Gastrocnemius medialis (tissue), 4 donors: Measurements from ENCODE around the gene SUPT4H1. TPM values are rescaled to one million over a fixed set of nuclear protein-coding genes. Genes with fewer than 3 reads are reported as not detected.

ENCODE experiments used
- ATAC-seq, 2 donors: fragments of 150-250 bp; one replicate each; pipeline ENCODE4 v1.9.1; 2016
- DNase-seq, 2 donors: peaks; one replicate each; pipeline ENCODE4 v3.0.0-alpha.2; 2019
- H3K27ac ChIP-seq, 4 donors: fragments of 200-600 bp; sonication (generic); 1 replicate in 1 of 4; 2 replicates in 3 of 4; pipeline ENCODE4 v1.5.1; 2016 to 2018; ENCODE audit warnings: mild to moderate bottlenecking in 2 of 4, moderate library complexity in 1 of 4
- H3K27me3 ChIP-seq, 3 donors: fragments of 200-600 bp; sonication (generic) in 2 of 3; 1 replicate in 1 of 3; 2 replicates in 2 of 3; pipeline versions ENCODE4 v1.5.1 to v1.6.0; 2016 to 2019; ENCODE audit warnings: mild to moderate bottlenecking in 1 of 3, moderate library complexity in 1 of 3
- H3K36me3 ChIP-seq, 2 donors: fragments of 200-600 bp; sonication (generic) in 1 of 2; one replicate each; pipeline ENCODE4 v1.5.1; 2017 to 2018
- H3K4me1 ChIP-seq, 2 donors: fragments of 200-600 bp; sonication (generic) in 1 of 2; one replicate each; pipeline ENCODE4 v1.5.1; 2016 to 2017; ENCODE audit warnings: mild to moderate bottlenecking in 2 of 2
- H3K4me3 ChIP-seq, 4 donors: fragments of 200-600 bp; sonication (generic) in 3 of 4; 1 replicate in 1 of 4; 2 replicates in 3 of 4; pipeline ENCODE4 v1.5.1; 2016 to 2019; ENCODE audit warnings: mild to moderate bottlenecking in 2 of 4
- H3K9me3 ChIP-seq, 3 donors: fragments of 200-600 bp; sonication (generic) in 2 of 3; 1 replicate in 1 of 3; 2 replicates in 2 of 3; pipeline ENCODE4 v1.5.1; 2016 to 2019
- POLR2A ChIP-seq, 2 donors: fragments of 450-650 bp; IDR thresholded peaks; one replicate each; pipeline ENCODE4 v1.6.1; 2017; ENCODE audit warnings: antibody characterized with exemption in 2 of 2, mild to moderate bottlenecking in 2 of 2, moderate library complexity in 2 of 2
- in situ Hi-C, 4 donors: fragments of 200-750 bp; cut with MboI; loops; one replicate each; pipeline versions ENCODE4 v1.15.0 to v1.8.0; 2017; ENCODE audit warnings: low sequenced_read_pairs in 4 of 4
- intact Hi-C: fragments of 100-400 bp; cut with DNase I; formaldehyde crosslinking; loops from one replicate; pipeline ENCODE4 v1.15.1; 2023; ENCODE audit warnings: low total_unique reads
- total RNA-seq, 4 donors: library from RNA; depleted of rRNA; stranded (reverse); fragments of >200 nt; gene quantifications; one replicate each; pipeline versions ENCODE4 v1.1.0 to v1.2.3, GENCODE V29; 2016
- TF ChIP-seq, protein P1 (sequence below), 5 experiments: fragments of 450-650 bp in 3 of 5; fragments of 200-600 bp in 2 of 5; sonication (generic) in 2 of 5; IDR thresholded peaks in 4 of 5; conservative IDR thresholded peaks in 1 of 5; 1 replicate in 4 of 5; 2 replicates in 1 of 5; pipeline ENCODE4 v1.5.1; 2016 to 2019; ENCODE audit warnings: antibody characterized with exemption in 5 of 5, mild to moderate bottlenecking in 3 of 5, moderate library complexity in 3 of 5

The SUPT4H1 gene
- total RNA-seq, 4 donors from 2014 or later, result 39.6 to 49.0 (median 41.1) TPM

DNA sequence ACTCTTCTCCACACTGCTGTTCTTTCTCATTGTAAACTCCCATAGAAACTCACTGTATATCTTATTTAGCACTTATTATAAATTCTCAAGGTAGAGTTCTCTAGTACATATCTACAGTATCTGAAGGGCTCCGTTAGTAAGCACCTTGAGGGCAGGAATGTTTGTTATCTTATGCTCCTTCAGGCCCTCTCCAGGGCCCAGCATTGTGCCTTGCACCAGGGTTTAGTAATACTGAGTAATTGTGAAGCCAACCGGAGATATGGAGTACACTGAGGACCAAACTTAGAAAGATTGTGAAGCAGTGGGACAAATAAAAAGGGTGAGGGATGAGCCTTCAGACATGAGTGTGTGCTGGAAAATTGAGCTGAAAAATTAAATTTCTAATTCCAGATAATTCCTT, 38.9 kb upstream of the SUPT4H1 start:
- in situ Hi-C loops, result no loop called here
- Histone ChIP-seq H3K9me3 (no peaks in the 10 kb centered on the region), H3K4me1 (no peaks in the 10 kb centered on the region), H3K36me3 (no peaks in the 10 kb centered on the region), H3K4me3 (no peak overlapping the region), H3K27ac (no peak overlapping the region), H3K27me3 (peaks cover 0 to 3% (median 0%) of the 10 kb centered on the region in 3 donors)
- intact Hi-C loops, result no loop called here
- ATAC-seq (no peak), DNase-seq (no peak)
- TF ChIP-seq, protein P1, sequence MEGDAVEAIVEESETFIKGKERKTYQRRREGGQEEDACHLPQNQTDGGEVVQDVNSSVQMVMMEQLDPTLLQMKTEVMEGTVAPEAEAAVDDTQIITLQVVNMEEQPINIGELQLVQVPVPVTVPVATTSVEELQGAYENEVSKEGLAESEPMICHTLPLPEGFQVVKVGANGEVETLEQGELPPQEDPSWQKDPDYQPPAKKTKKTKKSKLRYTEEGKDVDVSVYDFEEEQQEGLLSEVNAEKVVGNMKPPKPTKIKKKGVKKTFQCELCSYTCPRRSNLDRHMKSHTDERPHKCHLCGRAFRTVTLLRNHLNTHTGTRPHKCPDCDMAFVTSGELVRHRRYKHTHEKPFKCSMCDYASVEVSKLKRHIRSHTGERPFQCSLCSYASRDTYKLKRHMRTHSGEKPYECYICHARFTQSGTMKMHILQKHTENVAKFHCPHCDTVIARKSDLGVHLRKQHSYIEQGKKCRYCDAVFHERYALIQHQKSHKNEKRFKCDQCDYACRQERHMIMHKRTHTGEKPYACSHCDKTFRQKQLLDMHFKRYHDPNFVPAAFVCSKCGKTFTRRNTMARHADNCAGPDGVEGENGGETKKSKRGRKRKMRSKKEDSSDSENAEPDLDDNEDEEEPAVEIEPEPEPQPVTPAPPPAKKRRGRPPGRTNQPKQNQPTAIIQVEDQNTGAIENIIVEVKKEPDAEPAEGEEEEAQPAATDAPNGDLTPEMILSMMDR (IDR thresholded peaks at IDR 0.05 in 4 of 5, conservative IDR thresholded peaks at IDR 0.05 in 1 of 5), result no peak
- TF ChIP-seq POLR2A (IDR thresholded peaks at IDR 0.05), result no peak

DNA sequence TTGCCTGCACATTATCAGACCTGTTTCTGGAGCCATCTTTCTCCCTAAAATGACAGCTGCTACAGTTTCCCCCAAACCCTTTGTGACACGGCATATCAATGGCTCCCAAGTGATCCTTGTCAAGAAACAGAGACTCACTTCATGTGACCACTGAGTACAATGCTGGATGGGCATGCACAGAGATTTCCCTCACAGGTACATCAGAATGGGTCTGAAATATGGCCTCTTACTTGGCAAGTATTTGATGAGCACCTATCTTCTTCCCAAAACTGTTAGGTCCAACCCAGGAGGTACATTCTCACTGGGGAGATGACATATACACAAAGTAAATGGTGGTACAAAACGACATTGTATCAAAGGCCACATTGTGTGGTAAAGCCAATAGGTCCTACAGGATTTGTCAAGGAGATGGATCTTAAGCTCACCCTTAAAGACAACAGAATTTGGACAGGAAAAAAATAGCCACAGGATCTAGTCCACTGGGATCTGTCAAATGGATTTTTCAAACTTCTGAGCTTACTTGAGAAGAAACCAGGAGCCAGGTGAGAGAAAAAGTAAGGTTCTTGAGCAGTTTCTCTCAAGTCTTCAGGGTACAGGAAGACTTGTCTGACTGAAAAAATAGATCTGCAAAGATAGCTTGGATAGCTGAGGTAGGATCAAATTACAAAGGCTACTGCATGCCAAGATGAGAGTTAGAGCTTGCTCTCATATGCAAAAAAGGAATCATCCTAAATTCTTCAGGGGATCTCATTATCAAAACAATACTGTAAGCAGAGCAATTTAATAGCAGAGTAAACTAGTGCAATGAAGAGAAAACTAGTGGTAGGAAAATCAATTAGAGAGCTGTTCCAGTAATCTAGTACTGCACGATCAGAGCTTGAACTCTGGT, 36.5 kb upstream of the SUPT4H1 start:
- H3K9me3 ChIP-seq, result no peaks in the 10 kb centered on the region
- no peak overlapping the region for H3K4me3 ChIP-seq
- in situ Hi-C loops, result no loop called here
- H3K27ac ChIP-seq, result no peak overlapping the region
- ATAC-seq (no peak), DNase-seq (no peak)
- intact Hi-C loops, result no loop called here
- no peaks in the 10 kb centered on the region for H3K36me3 ChIP-seq
- peaks cover 0 to 3% (median 0%) of the 10 kb centered on the region in 3 donors for H3K27me3 ChIP-seq
- no peak for TF ChIP-seq POLR2A (IDR thresholded peaks at IDR 0.05)
- TF ChIP-seq, protein P1 (IDR thresholded peaks at IDR 0.05 in 4 of 5, conservative IDR thresholded peaks at IDR 0.05 in 1 of 5), result no peak
- no peaks in the 10 kb centered on the region for H3K4me1 ChIP-seq

DNA sequence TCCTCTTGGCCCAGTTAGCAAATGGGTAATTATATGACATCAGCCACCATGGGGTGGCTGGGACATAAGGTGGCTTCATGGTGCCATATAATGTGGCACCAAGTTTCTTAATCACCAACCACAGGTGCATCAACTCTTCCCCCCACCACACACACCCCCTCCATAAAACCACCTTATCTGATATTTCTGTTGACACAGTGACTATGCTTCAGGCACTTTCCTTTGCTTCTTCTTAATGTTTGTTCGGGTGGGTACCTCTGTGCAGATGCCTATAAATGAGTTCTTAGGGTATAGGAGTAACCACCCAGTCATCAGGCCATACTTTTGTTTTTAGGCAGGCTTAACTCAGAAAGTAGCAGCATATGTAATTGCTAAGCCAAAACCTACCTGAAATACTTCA, 35.8 kb upstream of the SUPT4H1 start:
- Histone ChIP-seq H3K4me1 (no peaks in the 10 kb centered on the region), H3K9me3 (no peaks in the 10 kb centered on the region), H3K36me3 (no peaks in the 10 kb centered on the region), H3K27ac (no peak overlapping the region), H3K4me3 (no peak overlapping the region), H3K27me3 (peaks cover 0 to 3% (median 0%) of the 10 kb centered on the region in 3 donors)
- ATAC-seq (no peak), DNase-seq (no peak)
- TF ChIP-seq, protein P1 (IDR thresholded peaks at IDR 0.05 in 4 of 5, conservative IDR thresholded peaks at IDR 0.05 in 1 of 5), result no peak
- no peak for TF ChIP-seq POLR2A (IDR thresholded peaks at IDR 0.05)
- in situ Hi-C loops (no loop called here), intact Hi-C loops (no loop called here)

DNA sequence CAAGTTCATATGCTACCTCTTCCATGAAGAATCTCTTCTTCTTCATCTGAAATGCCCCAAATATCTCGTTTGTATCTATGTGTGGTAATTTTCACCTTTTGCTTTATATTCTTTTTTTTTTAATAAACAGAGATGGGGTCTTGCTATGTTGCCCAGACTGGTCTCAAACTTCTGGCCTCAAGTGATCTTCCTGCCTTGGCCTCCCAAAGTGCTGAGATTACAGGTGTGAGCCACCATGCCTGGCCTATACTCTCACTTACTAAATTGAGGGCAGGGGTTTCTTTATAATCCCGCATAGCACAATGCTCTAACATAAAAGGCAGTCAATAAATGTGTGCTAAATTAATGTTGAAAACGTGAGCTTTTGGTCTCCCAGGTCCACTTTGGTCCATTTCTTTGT, 34.7 kb upstream of the SUPT4H1 start:
- H3K9me3 ChIP-seq, result no peaks in the 10 kb centered on the region
- ATAC-seq (no peak), DNase-seq (no peak)
- no peak overlapping the region for H3K4me3 ChIP-seq
- in situ Hi-C loops, result no loop called here
- no peak overlapping the region for H3K27ac ChIP-seq
- no peaks in the 10 kb centered on the region for H3K36me3 ChIP-seq
- H3K27me3 ChIP-seq, result peaks cover 0 to 3% (median 0%) of the 10 kb centered on the region in 3 donors
- no peaks in the 10 kb centered on the region for H3K4me1 ChIP-seq
- intact Hi-C loops, result no loop called here
- TF ChIP-seq POLR2A (IDR thresholded peaks at IDR 0.05), result no peak
- TF ChIP-seq, protein P1 (IDR thresholded peaks at IDR 0.05 in 4 of 5, conservative IDR thresholded peaks at IDR 0.05 in 1 of 5), result no peak
